IPS DF 4.7 (cell line): Measurements from ENCODE around the gene UBE2K.
"Not testable (repeated sequence)": the region's sequence is repeated elsewhere in the genome, so short reads cannot be mapped to it uniquely, and the experiment has no call there.

Experiments
- DNase-seq: peaks from one replicate; pipeline ENCODE4 v3.0.0-alpha.2; 2013; ENCODE audit warnings: low spot score; ENCODE audit errors: extremely low read depth

Gene UBE2K

DNA sequence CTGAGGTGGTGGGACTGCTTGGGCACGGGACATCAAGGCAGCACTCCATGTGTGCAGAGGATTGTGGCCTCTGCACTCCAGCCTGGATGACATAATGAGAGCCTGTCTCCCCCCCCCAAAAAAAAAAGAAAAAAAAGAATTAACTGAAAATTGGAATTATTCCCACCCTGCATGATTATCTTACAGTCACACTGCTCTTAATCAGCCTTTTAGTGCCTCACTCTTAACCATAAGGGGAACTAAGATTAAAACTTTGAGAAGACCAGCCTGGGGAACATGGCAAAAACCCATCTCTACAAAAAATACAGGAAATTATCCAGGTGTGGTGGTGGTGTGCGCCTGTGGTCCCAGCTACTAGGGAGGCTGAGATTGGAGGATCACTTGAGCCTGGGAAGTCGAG lies 94.6 kb downstream of the UBE2K start:
- DNase-seq, result no peak

DNA sequence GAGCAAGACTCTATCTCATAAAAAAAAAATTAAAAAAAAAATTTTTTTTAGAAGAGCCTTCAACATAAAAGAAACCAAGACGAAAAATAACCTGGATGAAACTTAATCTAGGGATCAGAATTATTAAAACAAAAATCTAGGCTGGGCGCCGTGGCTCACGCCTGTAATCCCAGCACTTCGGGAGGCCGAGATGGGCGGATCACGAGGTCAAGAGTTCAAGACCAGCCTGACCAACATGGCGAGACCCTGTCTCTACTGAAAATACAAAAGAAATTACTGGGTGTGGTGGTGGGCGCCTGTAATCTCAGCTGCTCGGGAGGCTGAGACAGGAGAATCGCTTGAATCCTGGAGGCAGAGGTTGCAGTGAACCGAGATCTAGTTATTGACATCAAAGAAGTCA lies 95.0 kb downstream of the UBE2K start:
- not testable (repeated sequence) for DNase-seq

- DNase-seq, result no peak
Measured at GRCh38 chr4:39802005-39802404, 104.1 kb downstream of the UBE2K start.

DNA sequence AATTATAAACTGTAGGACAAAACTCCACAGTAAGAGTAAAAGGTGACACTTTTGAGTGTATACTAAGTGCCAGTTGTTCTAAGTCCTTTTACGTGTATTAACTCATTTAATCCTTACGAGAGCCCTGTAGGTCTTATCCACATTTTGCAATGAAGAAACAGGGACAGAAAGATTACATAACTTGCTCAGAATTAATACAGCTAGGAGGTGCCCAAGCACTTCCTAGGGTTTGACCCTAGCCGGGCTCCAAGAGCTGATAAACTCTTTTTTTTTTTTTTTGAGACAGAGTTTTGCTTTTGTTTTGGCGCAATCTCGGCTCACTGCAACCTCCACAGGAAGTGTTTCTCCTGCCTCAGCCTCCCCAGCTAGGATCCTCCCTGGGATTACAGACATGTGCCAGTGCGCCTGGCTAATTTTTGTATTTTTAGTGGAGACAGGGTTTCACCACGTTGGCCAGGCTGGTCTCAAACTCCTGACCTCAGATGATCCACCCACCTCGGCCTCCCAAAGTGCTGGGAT lies 110.4 kb downstream of the UBE2K start:
- no peak for DNase-seq

- no peak for DNase-seq
Measured at GRCh38 chr4:39812500-39812899, 114.6 kb downstream of the UBE2K start.

- not testable (repeated sequence) for DNase-seq
Measured at GRCh38 chr4:39813033-39813432, 115.1 kb downstream of the UBE2K start.

GRCh38 chr4:39813761-39814160 lies 115.8 kb downstream of the UBE2K start:
- DNase-seq, result not testable (repeated sequence)

- no peak for DNase-seq
Measured at GRCh38 chr4:39814403-39815185, 116.7 kb downstream of the UBE2K start.

DNA sequence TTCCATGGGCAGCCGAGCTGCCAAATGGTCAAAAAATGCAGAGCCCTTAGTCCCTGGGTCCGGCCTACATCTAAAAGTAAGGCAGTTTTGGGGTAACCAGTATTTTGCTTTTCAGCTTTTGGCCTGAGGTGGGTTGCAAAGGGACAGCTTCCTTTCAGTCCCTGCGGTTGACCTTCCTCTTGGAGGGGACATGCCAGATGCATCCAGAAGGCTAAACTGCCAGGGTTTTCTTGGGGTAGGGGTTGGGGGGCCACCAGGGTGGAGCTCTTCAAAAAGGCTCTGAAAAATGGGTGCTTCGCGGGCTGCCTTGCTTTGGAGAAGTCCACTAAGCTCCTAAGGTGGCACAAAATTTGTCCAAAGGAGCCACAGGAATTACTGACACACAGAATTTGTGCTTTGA lies 120.7 kb downstream of the UBE2K start:
- DNase-seq, result no peak

GRCh38 chr4:39820186-39820585 lies 122.2 kb downstream of the UBE2K start:
- DNase-seq, result no peak

- DNase-seq, result no peak
Measured at GRCh38 chr4:39821951-39822350, 124.0 kb downstream of the UBE2K start.

GRCh38 chr4:39822662-39823061 lies 124.7 kb downstream of the UBE2K start:
- no peak for DNase-seq

- DNase-seq, result no peak
Measured at GRCh38 chr4:39823191-39823590, 125.3 kb downstream of the UBE2K start.

DNA sequence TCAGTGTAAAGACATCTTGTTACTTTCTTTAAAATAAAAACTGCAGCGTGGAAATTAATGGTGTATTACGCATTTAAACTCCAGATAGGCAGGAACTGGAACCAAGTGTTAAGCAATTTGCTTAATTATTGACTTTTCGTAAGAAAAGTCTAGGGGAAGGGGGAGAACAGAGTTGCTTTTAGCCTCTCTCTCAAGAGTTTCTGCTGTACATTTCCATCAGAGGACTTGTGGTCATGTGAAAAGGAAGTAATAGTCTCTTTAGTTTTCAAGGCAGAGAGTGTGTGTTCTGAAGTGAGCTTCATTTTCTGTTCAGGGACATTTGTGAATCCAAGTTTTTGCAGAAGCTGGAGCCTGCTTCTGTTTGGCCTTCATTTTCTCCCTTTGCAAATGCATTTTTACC lies 127.2 kb downstream of the UBE2K start:
- DNase-seq, result no peak

- no peak for DNase-seq
Measured at GRCh38 chr4:39825741-39826231, 127.8 kb downstream of the UBE2K start.
